HG02981 (cell line): Measurements from ENCODE around the gene TOM1.

ENCODE experiments used
- ATAC-seq: cut with Tn5 transposase; IDR thresholded peaks from one replicate; pipeline ENCODE4 v1.9.1; 2021; ENCODE audit warnings: mild to moderate bottlenecking, moderate library complexity; ENCODE audit not compliant: unreplicated experiment

TOM1 gene

GRCh38 chr22:35299673-35300499 is at the start of gene TOM1:
TOM1 (plus strand) TSS chr22:35299894; CDS start chr22:35299929, 35 bp downstream.
- ATAC-seq, result peak; percentile 94

GRCh38 chr22:35250156-35250555 is 49.5 kb upstream of the TOM1 start:
- no peak for ATAC-seq

DNA sequence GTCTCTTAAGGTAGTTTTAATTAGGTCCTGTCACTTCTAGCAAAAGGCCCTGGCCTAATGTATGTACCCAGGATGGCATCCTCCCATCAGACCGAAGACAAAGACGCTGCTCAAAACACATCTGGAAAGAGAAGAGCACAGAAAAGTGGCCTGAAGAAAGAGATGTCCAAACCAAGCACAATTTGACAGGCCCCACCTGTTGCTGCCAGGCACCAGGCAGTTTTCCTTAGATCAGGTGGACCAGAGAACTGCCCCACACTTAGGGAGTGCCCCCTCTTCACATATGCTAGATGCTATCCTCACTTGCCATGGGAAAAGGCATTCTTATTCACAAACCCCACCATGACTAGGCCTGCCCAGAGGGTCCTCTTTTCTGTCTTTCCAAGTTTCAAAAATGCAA is 45.7 kb upstream of the TOM1 start:
- no peak for ATAC-seq

DNA sequence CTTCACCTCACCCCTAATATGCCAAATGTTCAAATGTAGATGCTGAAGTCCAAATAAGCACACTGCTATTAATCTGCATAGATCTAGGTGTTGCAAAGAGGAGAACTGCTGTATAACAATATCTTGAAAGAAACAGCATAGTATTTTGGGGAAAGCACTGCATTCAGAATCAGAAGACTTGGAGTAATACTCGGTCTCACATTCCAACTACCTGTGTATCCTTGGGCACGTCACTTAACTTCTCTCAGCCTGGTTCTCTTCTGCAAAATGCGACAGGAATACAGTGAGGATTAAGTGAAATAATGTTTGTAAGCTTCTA is 42.7 kb upstream of the TOM1 start:
- ATAC-seq, result no peak

- peak; percentile 86 for ATAC-seq
Observed at GRCh38 chr22:35257321-35258190, 42.1 kb upstream of the TOM1 start, which contains the start of gene HMGXB4. HMGXB4 (plus strand) TSS chr22:35257493; CDS start chr22:35262391, 4,898 bp downstream.

- no peak for ATAC-seq
Observed at GRCh38 chr22:35258191-35258988, 41.3 kb upstream of the TOM1 start.

- ATAC-seq, result no peak
Observed at GRCh38 chr22:35264986-35265385, 34.7 kb upstream of the TOM1 start.

- ATAC-seq, result no peak
Observed at GRCh38 chr22:35266277-35266676, 33.4 kb upstream of the TOM1 start.

DNA sequence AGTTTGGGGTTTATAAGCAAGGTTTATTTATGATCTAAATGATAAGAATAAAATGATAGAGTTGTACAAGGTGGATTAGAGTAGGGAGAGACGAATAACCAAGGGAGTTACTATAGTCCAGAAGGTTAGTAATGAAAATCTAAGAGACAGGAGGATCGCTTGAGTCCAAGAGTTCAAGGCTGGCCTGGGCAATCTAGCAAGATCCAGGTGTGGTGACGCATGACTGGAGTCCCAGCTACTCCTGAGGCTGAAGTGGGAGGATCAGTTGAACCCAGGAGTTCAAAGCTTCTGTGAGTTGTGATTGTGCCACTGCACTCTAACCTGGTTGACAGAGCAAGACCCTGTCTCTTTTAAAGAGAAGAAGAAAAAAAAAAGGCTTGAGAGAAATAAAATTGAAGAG is 30.1 kb upstream of the TOM1 start:
- ATAC-seq, result no peak

DNA sequence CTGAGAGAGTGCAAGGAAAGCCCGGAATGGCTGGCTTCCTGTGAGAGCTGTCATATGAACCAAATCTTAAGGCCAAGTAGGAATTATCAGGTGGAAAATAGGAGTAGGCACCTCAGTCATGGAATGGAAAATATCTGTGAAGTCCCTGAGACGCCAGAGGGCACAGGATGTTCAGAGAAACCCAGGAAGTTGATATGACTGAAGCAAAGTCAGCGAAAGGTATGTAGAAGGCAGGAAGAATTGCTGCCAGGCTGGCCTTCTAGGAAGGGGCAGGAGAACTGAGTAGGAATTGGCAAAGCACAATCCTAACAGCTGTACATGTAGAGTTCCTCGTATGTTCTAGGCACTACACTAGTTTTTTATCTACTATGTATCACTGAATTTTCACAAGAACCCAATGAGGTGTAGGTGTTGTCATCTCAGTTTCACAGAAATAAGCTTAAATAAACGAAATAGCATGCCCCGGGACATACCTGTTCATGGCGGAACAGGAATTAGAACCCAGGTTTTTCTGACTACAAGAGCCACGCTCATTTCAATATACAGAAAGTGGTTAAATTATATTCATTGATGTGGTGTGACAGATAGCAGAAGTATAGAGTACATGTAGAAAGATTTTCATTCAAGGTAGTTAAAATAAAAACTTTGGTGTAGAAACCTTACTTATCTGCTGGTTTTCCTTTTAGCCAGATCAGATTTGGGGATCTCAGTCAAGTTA is 25.4 kb upstream of the TOM1 start:
- ATAC-seq, result no peak

GRCh38 chr22:35275580-35275979 is 24.1 kb upstream of the TOM1 start:
- ATAC-seq, result no peak

DNA sequence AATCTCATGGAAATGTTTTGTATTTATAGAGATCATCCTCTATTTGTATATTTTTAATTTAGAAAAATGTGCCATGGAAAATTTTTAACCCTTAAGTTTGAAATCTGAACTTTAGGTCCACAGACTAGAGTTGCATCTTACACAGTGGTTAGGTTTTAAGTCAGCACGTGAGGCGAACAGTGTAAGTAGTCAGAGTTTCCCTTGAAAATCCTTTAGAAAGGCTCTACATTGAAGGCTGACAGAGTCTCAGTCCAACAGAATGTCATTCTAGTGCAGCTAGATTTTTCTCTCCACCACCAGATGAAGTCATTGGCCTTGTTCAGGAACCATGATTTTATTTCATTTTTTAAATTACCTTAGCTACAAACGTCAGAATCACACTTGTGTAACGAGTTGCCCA is 23.7 kb upstream of the TOM1 start:
- no peak for ATAC-seq

DNA sequence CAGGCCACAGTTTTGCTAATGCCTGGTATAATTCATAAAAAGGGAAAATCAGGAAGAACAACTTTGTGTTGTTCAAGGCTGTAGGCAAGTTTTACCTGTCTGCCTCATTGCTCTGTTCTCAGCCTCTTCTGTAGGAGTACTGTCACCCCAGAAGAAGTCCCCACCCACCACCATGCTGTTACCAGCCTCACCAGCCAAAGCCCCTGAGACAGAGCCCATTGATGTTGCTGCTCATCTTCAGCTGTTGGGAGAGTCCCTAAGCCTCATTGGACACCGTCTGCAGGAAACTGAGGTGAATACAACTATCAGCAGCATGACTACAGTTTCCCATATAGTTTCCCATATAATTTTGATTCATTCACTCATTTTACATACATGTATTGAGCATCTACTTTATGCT is 11.6 kb upstream of the TOM1 start:
- ATAC-seq, result no peak

- ATAC-seq, result no peak
Observed at GRCh38 chr22:35292786-35293185, 6.9 kb upstream of the TOM1 start.

- no peak for ATAC-seq
Observed at GRCh38 chr22:35296051-35296450, 3.6 kb upstream of the TOM1 start.

GRCh38 chr22:35299217-35299672 is 449 bp upstream of the TOM1 start:
- ATAC-seq, result peak; percentile 5

- no peak for ATAC-seq
Observed at GRCh38 chr22:35301372-35301874, 1.7 kb downstream of the TOM1 start.

DNA sequence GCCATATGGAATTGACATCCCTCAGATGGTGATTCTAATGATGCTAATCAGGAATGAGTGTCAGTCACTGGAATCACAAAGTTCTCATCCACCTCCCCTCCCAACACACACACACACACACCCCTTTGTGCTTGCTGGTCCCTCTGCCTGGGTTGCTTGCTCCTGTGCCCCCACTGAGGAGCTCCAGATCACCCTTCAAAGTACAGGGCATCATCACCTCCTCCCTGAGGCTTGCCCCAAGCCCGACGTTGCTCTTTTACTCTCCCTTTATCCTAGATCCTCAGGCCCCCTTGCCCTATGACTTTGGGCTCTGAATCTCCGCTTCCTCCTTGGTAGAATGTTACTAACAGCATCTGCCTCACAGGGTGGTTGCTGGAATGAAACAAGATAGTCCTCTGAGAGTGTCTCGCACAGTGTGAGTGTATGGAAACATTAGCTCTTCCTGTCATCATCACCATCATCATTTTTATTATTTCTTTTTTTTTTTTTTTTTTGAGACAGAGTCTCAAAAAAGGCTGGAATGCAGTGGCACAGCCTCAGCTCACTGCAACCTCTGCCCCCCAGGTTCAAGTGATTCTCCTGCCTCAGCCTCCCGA is 3.4 kb downstream of the TOM1 start:
- no peak for ATAC-seq

GRCh38 chr22:35305525-35306070 is 5.9 kb downstream of the TOM1 start:
- no peak for ATAC-seq
